ENCODE measurements around the gene WDR18. TPM values are rescaled to one million over a fixed set of nuclear protein-coding genes. Genes with fewer than 3 reads are reported as not detected.

The WDR18 gene
- polyA plus RNA-seq, 1 of the 3 experiments (the other 2 are of a cell fraction), result 47.9 TPM

DNA sequence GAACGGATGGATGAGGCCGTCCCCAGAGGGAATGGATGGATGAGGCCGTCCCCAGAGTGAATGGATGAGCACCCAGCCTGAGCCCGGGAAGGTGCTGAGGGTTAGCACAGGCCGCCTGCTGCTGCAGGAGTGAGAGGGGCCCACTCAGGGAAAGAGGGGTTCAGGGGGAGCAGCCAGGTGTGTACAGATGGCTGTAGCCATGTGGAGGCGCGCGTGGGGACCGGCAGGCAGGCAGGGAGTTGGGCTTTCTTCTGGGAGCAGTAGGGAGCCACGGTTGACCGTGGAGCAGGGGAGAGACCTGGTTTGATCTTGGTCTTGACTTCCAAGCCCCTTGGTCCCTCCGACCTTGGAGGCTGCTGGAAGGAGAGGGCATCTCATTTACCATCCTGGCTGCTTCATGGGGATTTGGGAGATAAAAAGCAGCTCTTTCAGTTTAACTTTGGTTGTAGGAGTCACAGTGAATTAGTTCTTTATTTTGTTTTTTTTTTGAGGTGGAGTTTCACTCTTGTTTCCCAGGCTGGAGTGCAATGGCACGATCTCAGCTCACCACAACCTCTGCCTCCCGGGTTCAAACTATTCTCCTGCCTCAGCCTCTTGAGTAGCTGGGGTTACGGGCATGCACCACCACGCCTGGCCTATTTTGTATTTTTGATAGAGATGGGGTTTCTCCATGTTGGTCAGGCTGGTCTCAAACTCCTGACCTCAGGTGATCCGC is 33.6 kb upstream of the WDR18 start:
- TF ChIP-seq ZBTB33 (IDR thresholded peaks at IDR 0.05; ENCODE audit: borderline replicate concordance, low read depth) (no peak), GABPA (IDR thresholded peaks at IDR 0.05; ENCODE audit: low read depth) (no peak), YY1 (IDR thresholded peaks at IDR 0.05; ENCODE audit: low read depth) (no peak), RFX5 (IDR thresholded peaks at IDR 0.05; ENCODE audit: low read length) (no peak), NFIC (IDR thresholded peaks at IDR 0.05; ENCODE audit: borderline replicate concordance) (no peak), TAF1 (IDR thresholded peaks at IDR 0.05; ENCODE audit: borderline replicate concordance, low read depth, low read length) (no peak), TCF12 (IDR thresholded peaks at IDR 0.05) (no peak), EP300 (IDR thresholded peaks at IDR 0.05; ENCODE audit: borderline replicate concordance in 1 of 2, low read depth in 1 of 2, low read length in 1 of 2) (no peak), GATA2 (CRISPR knock-in tag; IDR thresholded peaks at IDR 0.05) (no peak), FOXM1 (IDR thresholded peaks at IDR 0.05; ENCODE audit: low read depth) (no peak), TEAD4 (IDR thresholded peaks at IDR 0.05; ENCODE audit: borderline replicate concordance, insufficient read depth) (no peak), USF1 (IDR thresholded peaks at IDR 0.05; ENCODE audit: borderline replicate concordance, low read depth) (no peak), FOXJ3 (CRISPR knock-in tag; IDR thresholded peaks at IDR 0.05) (no peak)
- TF ChIP-seq, protein P1, sequence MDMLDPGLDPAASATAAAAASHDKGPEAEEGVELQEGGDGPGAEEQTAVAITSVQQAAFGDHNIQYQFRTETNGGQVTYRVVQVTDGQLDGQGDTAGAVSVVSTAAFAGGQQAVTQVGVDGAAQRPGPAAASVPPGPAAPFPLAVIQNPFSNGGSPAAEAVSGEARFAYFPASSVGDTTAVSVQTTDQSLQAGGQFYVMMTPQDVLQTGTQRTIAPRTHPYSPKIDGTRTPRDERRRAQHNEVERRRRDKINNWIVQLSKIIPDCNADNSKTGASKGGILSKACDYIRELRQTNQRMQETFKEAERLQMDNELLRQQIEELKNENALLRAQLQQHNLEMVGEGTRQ (IDR thresholded peaks at IDR 0.05; ENCODE audit: borderline replicate concordance, low read depth, low read length), result no peak
- TF ChIP-seq, protein P2, sequence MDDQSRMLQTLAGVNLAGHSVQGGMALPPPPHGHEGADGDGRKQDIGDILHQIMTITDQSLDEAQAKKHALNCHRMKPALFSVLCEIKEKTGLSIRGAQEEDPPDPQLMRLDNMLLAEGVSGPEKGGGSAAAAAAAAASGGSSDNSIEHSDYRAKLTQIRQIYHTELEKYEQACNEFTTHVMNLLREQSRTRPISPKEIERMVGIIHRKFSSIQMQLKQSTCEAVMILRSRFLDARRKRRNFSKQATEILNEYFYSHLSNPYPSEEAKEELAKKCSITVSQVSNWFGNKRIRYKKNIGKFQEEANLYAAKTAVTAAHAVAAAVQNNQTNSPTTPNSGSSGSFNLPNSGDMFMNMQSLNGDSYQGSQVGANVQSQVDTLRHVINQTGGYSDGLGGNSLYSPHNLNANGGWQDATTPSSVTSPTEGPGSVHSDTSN (IDR thresholded peaks at IDR 0.05), result no peak
- TF ChIP-seq, protein P3, sequence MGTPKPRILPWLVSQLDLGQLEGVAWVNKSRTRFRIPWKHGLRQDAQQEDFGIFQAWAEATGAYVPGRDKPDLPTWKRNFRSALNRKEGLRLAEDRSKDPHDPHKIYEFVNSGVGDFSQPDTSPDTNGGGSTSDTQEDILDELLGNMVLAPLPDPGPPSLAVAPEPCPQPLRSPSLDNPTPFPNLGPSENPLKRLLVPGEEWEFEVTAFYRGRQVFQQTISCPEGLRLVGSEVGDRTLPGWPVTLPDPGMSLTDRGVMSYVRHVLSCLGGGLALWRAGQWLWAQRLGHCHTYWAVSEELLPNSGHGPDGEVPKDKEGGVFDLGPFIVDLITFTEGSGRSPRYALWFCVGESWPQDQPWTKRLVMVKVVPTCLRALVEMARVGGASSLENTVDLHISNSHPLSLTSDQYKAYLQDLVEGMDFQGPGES (IDR thresholded peaks at IDR 0.05; ENCODE audit: low read depth, low read length), result no peak
- TF ChIP-seq, protein P4, sequence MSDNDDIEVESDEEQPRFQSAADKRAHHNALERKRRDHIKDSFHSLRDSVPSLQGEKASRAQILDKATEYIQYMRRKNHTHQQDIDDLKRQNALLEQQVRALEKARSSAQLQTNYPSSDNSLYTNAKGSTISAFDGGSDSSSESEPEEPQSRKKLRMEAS (IDR thresholded peaks at IDR 0.05; ENCODE audit: low read depth), result no peak
- TF ChIP-seq, protein P5, sequence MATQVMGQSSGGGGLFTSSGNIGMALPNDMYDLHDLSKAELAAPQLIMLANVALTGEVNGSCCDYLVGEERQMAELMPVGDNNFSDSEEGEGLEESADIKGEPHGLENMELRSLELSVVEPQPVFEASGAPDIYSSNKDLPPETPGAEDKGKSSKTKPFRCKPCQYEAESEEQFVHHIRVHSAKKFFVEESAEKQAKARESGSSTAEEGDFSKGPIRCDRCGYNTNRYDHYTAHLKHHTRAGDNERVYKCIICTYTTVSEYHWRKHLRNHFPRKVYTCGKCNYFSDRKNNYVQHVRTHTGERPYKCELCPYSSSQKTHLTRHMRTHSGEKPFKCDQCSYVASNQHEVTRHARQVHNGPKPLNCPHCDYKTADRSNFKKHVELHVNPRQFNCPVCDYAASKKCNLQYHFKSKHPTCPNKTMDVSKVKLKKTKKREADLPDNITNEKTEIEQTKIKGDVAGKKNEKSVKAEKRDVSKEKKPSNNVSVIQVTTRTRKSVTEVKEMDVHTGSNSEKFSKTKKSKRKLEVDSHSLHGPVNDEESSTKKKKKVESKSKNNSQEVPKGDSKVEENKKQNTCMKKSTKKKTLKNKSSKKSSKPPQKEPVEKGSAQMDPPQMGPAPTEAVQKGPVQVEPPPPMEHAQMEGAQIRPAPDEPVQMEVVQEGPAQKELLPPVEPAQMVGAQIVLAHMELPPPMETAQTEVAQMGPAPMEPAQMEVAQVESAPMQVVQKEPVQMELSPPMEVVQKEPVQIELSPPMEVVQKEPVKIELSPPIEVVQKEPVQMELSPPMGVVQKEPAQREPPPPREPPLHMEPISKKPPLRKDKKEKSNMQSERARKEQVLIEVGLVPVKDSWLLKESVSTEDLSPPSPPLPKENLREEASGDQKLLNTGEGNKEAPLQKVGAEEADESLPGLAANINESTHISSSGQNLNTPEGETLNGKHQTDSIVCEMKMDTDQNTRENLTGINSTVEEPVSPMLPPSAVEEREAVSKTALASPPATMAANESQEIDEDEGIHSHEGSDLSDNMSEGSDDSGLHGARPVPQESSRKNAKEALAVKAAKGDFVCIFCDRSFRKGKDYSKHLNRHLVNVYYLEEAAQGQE (IDR thresholded peaks at IDR 0.05; ENCODE audit: low read depth, low read length), result no peak
- Histone ChIP-seq H3K9ac (no peak overlapping the region), H3K27ac (ENCODE audit: low read depth in 2 of 2, low read length in 1 of 2) (no peak overlapping the region), H4K20me1 (ENCODE audit: insufficient read depth) (peaks cover 40% of the 10 kb centered on the region; the same call in 1 of the 2 replicates), H3K4me3 (ENCODE audit: low read depth in 2 of 2, low read length in 1 of 2) (no peak overlapping the region), H3K79me2 (ENCODE audit: insufficient read depth) (peaks cover 5% of the 10 kb centered on the region; the same call in 1 of the 2 replicates), H3K27me3 (ENCODE audit: insufficient read depth) (no peaks in the 10 kb centered on the region), H3K4me1 (ENCODE audit: control insufficient read depth in 1 of 2, insufficient read depth in 2 of 2, low read depth in 1 of 2, low read length in 1 of 2) (peaks cover 0 to 7% of the 10 kb centered on the region in 2 experiments; a peak in 1 of 4 replicates), H3K9me3 (no peaks in the 10 kb centered on the region), H2AFZ (ENCODE audit: low read depth) (no peak overlapping the region), H3K4me2 (no peak overlapping the region), H3K9me2 (no peaks in the 10 kb centered on the region), H3K36me3 (replicated peaks in 1 of 2; ENCODE audit: control insufficient read depth in 1 of 2, insufficient read depth in 2 of 2, low read length in 1 of 2) (peaks cover 0 to 4% of the 10 kb centered on the region in 2 experiments), H3F3A (replicated peaks; ENCODE audit: insufficient read depth) (no peaks in the 10 kb centered on the region)
- ChIA-PET CTCF (interaction anchor here (1.0 kb wide), 1 partner anchor 33 kb away, joined by 3 read pairs; the partner anchor contains the start of gene WDR18), POLR2A (no interaction called here)
- WGBS (ENCODE audit: low lambda C conversion rate), result 90% methylated on average over 15 of the region's 17 CpGs
- DNase-seq, result no peak

Measured in SK-N-SH (cell line).